HCT116 (cell line): Measurements from ENCODE around the gene SPSB2. TPM values are rescaled to one million over a fixed set of nuclear protein-coding genes. Genes with fewer than 3 reads are reported as not detected.

Source experiments
- ATAC-seq: fragments of 200-7000 bp; cut with Tn5 transposase; 2 replicates; pipeline ENCODE4 v1.9.1; 2020; ENCODE audit warnings: mild to moderate bottlenecking, moderate library complexity
- BruUV-seq: library from RNA; stranded (reverse); fragments of 400-500 nt; replicated peaks from 2 replicates; lab custom pipeline; 2021; lab: Mats Ljungman, UMichigan
- CTCF ChIA-PET: fragments of 300-600 bp; sonication (Branson Sonifier 250); formaldehyde crosslinking; loops from one replicate; lab custom pipeline; 2021; ENCODE audit warnings: antibody characterized with exemption; lab: Charles Lee
- POLR2A ChIA-PET: fragments of 300-600, 350-600 bp; sonication (Branson Sonifier 250); formaldehyde crosslinking; loops from one replicate; lab custom pipeline; 2021; ENCODE audit warnings: antibody characterized with exemption; lab: Charles Lee
- RAD21 ChIA-PET, 2 experiments: fragments of 300-600 bp; sonication (Branson Sonifier 250); formaldehyde crosslinking; loops; one replicate each; lab custom pipeline; 2023; ENCODE audit warnings: low total read pairs in 2 of 2; ENCODE audit not compliant: uncharacterized antibody in 2 of 2, unreplicated experiment in 2 of 2, low non-redundant PET in 1 of 2; lab: Charles Lee
- DNase-seq: peaks from one replicate; pipeline ENCODE4 v3.0.0-alpha.2; 2010; ENCODE audit warnings: low read depth, low spot score
- H2AFZ ChIP-seq: fragments of 200-600 bp; shearing (Covaris generic), sonication (generic); 2 replicates; pipeline ENCODE4 v1.6.1; 2017; ENCODE audit warnings: low read depth, mixed run types, mixed read lengths, antibody characterized with exemption, low read length; ENCODE audit not compliant: poor library complexity, severe bottlenecking
- H3K27ac ChIP-seq: 2 replicates; pipeline ENCODE4 v1.5.1; 2012; ENCODE audit warnings: low read depth, low read length
- H3K27me3 ChIP-seq: fragments of 200-600 bp; sonication (generic); 2 replicates; pipeline ENCODE4 v1.6.1; 2016; ENCODE audit warnings: mixed run types, low read length, mixed read lengths; ENCODE audit not compliant: insufficient read depth
- H3K36me3 ChIP-seq, 2 experiments: fragments of 200-500 bp in 1 of 2; fragments of 200-600 bp in 1 of 2; sonication (Bioruptor generic) in 1 of 2; sonication (generic) in 1 of 2; 2 replicates each; pipeline versions ENCODE4 v1.5.1 to v1.6.1; 2014 to 2016; ENCODE audit warnings: low read length in 2 of 2, inconsistent platforms in 1 of 2, mixed read lengths in 1 of 2, mixed run types in 1 of 2; ENCODE audit not compliant: insufficient read depth in 2 of 2, control insufficient read depth in 1 of 2
- H3K4me1 ChIP-seq, 2 experiments: fragments of 200-600 bp in 1 of 2; sonication (generic) in 1 of 2; 2 replicates each; pipeline versions ENCODE4 v1.5.1 to v1.6.1; 2012 to 2017; ENCODE audit warnings: low read length in 2 of 2, inconsistent platforms in 1 of 2, mild to moderate bottlenecking in 1 of 2, mixed read lengths in 1 of 2, mixed run types in 1 of 2, moderate library complexity in 1 of 2; ENCODE audit not compliant: insufficient read depth in 2 of 2, control insufficient read depth in 1 of 2
- H3K4me2 ChIP-seq: fragments of 200-600 bp; sonication (generic); 2 replicates; pipeline ENCODE4 v1.6.1; 2017; ENCODE audit warnings: mixed run types, low read length, mixed read lengths
- H3K4me3 ChIP-seq, 2 experiments: fragments of 200-600 bp in 1 of 2; sonication (generic) in 1 of 2; replicated peaks in 1 of 2; 2 replicates each; pipeline ENCODE4 v1.5.1; 2011 to 2016; ENCODE audit warnings: low read length in 2 of 2, control low read depth in 1 of 2, low read depth in 1 of 2, mild to moderate bottlenecking in 1 of 2, mixed read lengths in 1 of 2, mixed run types in 1 of 2
- H3K79me2 ChIP-seq: fragments of 200-600 bp; sonication (generic); 2 replicates; pipeline ENCODE4 v1.6.1; 2017; ENCODE audit warnings: mild to moderate bottlenecking, mixed run types, low read length, moderate library complexity, mixed read lengths; ENCODE audit not compliant: insufficient read depth
- H3K9ac ChIP-seq: fragments of 200-600 bp; sonication (generic); 2 replicates; pipeline ENCODE4 v1.6.1; 2016; ENCODE audit warnings: low read length, mixed read lengths
- H3K9me2 ChIP-seq: fragments of 200-600 bp; sonication (generic), shearing (Covaris generic); 2 replicates; pipeline ENCODE4 v1.6.1; 2017; ENCODE audit warnings: mixed run types, mild to moderate bottlenecking, moderate library complexity; ENCODE audit not compliant: insufficient read depth
- H3K9me3 ChIP-seq, 2 experiments: fragments of 200-500 bp in 1 of 2; fragments of 200-600 bp in 1 of 2; sonication (Bioruptor generic) in 1 of 2; sonication (generic) in 1 of 2; 2 replicates each; pipeline ENCODE4 v1.6.1; 2014 to 2017; ENCODE audit warnings: low read length in 2 of 2, mixed read lengths in 2 of 2, inconsistent platforms in 1 of 2, low read depth in 1 of 2, mild to moderate bottlenecking in 1 of 2, mixed run types in 1 of 2, moderate library complexity in 1 of 2; ENCODE audit not compliant: control insufficient read depth in 1 of 2, insufficient read depth in 1 of 2
- H4K20me1 ChIP-seq: fragments of 200-600 bp; sonication (generic), shearing (Covaris generic); 2 replicates; pipeline ENCODE4 v1.6.1; 2017; ENCODE audit warnings: mixed run types, mild to moderate bottlenecking, moderate library complexity; ENCODE audit not compliant: insufficient read depth
- ATF3 ChIP-seq: IDR thresholded peaks from 2 replicates; pipeline ENCODE4 v1.6.1; 2012
- CBX3 ChIP-seq: IDR thresholded peaks from 2 replicates; pipeline ENCODE4 v1.6.1; 2012; ENCODE audit warnings: low read depth
- CTCF ChIP-seq, 3 experiments: fragments of 200-600 bp in 1 of 3; sonication (generic) in 1 of 3; IDR thresholded peaks in 2 of 3; conservative IDR thresholded peaks in 1 of 3; 2 replicates each; pipeline ENCODE4 v1.5.1; 2012 to 2017; ENCODE audit warnings: low read depth in 2 of 3, low read length in 2 of 3, antibody characterized with exemption in 1 of 3, borderline replicate concordance in 1 of 3, control low read depth in 1 of 3, mild to moderate bottlenecking in 1 of 3, mixed read lengths in 1 of 3, mixed run types in 1 of 3, moderate library complexity in 1 of 3; ENCODE audit not compliant: insufficient read depth in 1 of 3
- EGR1 ChIP-seq: IDR thresholded peaks from 2 replicates; pipeline ENCODE4 v1.6.1; 2012; ENCODE audit warnings: low read depth
- EZH2 ChIP-seq: fragments of 200-600 bp; sonication (generic); IDR thresholded peaks from 2 replicates; pipeline ENCODE4 v1.6.1; 2017; ENCODE audit warnings: antibody characterized with exemption, mixed run types
- MAX ChIP-seq: IDR thresholded peaks from 2 replicates; pipeline ENCODE4 v1.6.1; 2012
- POLR2A ChIP-seq: IDR thresholded peaks from 2 replicates; pipeline ENCODE4 v1.7.0; 2011; ENCODE audit warnings: borderline replicate concordance; ENCODE audit not compliant: insufficient read depth, insufficient read length; ENCODE audit errors: extremely low read depth
- POLR2AphosphoS5 ChIP-seq: IDR thresholded peaks from 2 replicates; pipeline ENCODE4 v1.6.1; 2011; ENCODE audit warnings: mild to moderate bottlenecking, low read depth, low read length, moderate library complexity
- RAD21 ChIP-seq: IDR thresholded peaks from 2 replicates; pipeline ENCODE4 v1.6.1; 2012; ENCODE audit warnings: low read depth, mild to moderate bottlenecking
- SIN3A ChIP-seq: IDR thresholded peaks from 2 replicates; pipeline ENCODE4 v1.6.1; 2012; ENCODE audit warnings: low read depth
- SP1 ChIP-seq: IDR thresholded peaks from 2 replicates; pipeline ENCODE4 v1.6.1; 2012; ENCODE audit warnings: low read depth
- TCF7L2 ChIP-seq: IDR thresholded peaks from 2 replicates; pipeline ENCODE4 v1.7.0; 2011; ENCODE audit warnings: borderline replicate concordance, inconsistent platforms; ENCODE audit not compliant: insufficient read depth, insufficient read length; ENCODE audit errors: extremely low read depth
- ZNF274 ChIP-seq: fragments of 200-500 bp; sonication (Bioruptor generic); IDR thresholded peaks from 2 replicates; pipeline ENCODE4 v1.6.1; 2014; ENCODE audit warnings: mild to moderate bottlenecking, low read depth, low read length, inconsistent platforms
- intact Hi-C: fragments of 100-400 bp; cut with micrococcal nuclease; formaldehyde crosslinking; loops from 2 replicates; pipeline ENCODE4 v1.10.0; 2022
- total RNA-seq: library from RNA; stranded (reverse); gene quantifications from one replicate; pipeline ENCODE4 v1.2.1, GENCODE V29; 2021; ENCODE audit not compliant: unreplicated experiment
- TF ChIP-seq, protein P1 (sequence below): IDR thresholded peaks from 2 replicates; pipeline ENCODE4 v1.6.1; 2011; ENCODE audit warnings: mild to moderate bottlenecking, low read length, moderate library complexity; ENCODE audit not compliant: insufficient replicate concordance; ENCODE audit errors: extremely low read depth

Gene SPSB2
- total RNA-seq, 1 experiment from 2014 or later = 10.0 TPM

- POLR2A ChIA-PET = no interaction called here
- peaks cover 6 to 14% of the 10 kb centered on the region in 2 experiments for H3K4me1 ChIP-seq
Measured at GRCh38 chr12:6846316-6846869, 26.7 kb downstream of the SPSB2 start.

DNA sequence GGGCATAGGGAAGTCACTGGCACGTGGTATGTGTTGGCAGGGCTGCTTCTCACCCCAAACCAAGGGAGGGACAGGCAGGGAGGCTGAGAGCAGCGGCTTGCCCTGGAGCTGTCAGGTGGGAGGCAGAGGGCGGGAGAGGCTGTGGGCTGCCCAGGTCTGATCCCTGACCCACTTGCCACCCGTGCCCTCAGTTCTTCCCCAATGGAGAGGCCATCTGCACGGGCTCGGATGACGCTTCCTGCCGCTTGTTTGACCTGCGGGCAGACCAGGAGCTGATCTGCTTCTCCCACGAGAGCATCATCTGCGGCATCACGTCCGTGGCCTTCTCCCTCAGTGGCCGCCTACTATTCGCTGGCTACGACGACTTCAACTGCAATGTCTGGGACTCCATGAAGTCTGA lies 27.7 kb downstream of the SPSB2 start:
- ChIA-PET CTCF (no interaction called here), POLR2A (no interaction called here), RAD21 (no interaction called here)
- H3K9me2 ChIP-seq = no peaks in the 10 kb centered on the region
- peaks cover 12% of the 10 kb centered on the region for H3K79me2 ChIP-seq
- peaks cover 25 to 44% of the 10 kb centered on the region in 2 experiments; a peak in 3 of 4 replicates for H3K36me3 ChIP-seq
- H2AFZ ChIP-seq = no peak overlapping the region
- H3K27ac ChIP-seq = no peak overlapping the region
- intact Hi-C loops = no loop called here
- DNase-seq (no peak), ATAC-seq (no peak)
- BruUV-seq = no TSS peak
- H3K4me2 ChIP-seq = no peak overlapping the region
- H4K20me1 ChIP-seq = no peaks in the 10 kb centered on the region
- peaks cover 5 to 8% of the 10 kb centered on the region in 2 experiments for H3K4me1 ChIP-seq
- H3K9me3 ChIP-seq = no peaks in the 10 kb centered on the region
- H3K9ac ChIP-seq = no peak overlapping the region
- no peak overlapping the region for H3K4me3 ChIP-seq
- no peaks in the 10 kb centered on the region for H3K27me3 ChIP-seq
- TF ChIP-seq CBX3 = no peak
- TF ChIP-seq POLR2AphosphoS5 = no peak
- no peak for TF ChIP-seq POLR2A
- no peak for TF ChIP-seq ATF3
- TF ChIP-seq MAX = no peak
- TF ChIP-seq, protein P1, sequence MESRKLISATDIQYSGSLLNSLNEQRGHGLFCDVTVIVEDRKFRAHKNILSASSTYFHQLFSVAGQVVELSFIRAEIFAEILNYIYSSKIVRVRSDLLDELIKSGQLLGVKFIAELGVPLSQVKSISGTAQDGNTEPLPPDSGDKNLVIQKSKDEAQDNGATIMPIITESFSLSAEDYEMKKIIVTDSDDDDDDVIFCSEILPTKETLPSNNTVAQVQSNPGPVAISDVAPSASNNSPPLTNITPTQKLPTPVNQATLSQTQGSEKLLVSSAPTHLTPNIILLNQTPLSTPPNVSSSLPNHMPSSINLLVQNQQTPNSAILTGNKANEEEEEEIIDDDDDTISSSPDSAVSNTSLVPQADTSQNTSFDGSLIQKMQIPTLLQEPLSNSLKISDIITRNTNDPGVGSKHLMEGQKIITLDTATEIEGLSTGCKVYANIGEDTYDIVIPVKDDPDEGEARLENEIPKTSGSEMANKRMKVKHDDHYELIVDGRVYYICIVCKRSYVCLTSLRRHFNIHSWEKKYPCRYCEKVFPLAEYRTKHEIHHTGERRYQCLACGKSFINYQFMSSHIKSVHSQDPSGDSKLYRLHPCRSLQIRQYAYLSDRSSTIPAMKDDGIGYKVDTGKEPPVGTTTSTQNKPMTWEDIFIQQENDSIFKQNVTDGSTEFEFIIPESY = no peak
- no peak for TF ChIP-seq CTCF (IDR thresholded peaks at IDR 0.05 in 2 of 3, conservative IDR thresholded peaks at IDR 0.05 in 1 of 3; ENCODE audit: borderline replicate concordance in 1 of 3, insufficient read depth in 1 of 3, low read depth in 2 of 3, low read length in 2 of 3)
- TF ChIP-seq EZH2 = no peak
- TF ChIP-seq RAD21 = no peak
- no peak for TF ChIP-seq TCF7L2
- TF ChIP-seq SIN3A = no peak
- no peak for TF ChIP-seq EGR1
- no peak for TF ChIP-seq ZNF274
- no peak for TF ChIP-seq SP1

More at GRCh38 chr12:6846316-6846869, 26.7 kb downstream of the SPSB2 start:
- Histone ChIP-seq H3K79me2 (peaks cover 19% of the 10 kb centered on the region), H2AFZ (no peak overlapping the region), H3K36me3 (peaks cover 25 to 44% of the 10 kb centered on the region in 2 experiments; a peak in 3 of 4 replicates), H3K27ac (no peak overlapping the region), H3K9me3 (no peaks in the 10 kb centered on the region), H4K20me1 (no peaks in the 10 kb centered on the region), H3K9ac (no peak overlapping the region), H3K9me2 (no peaks in the 10 kb centered on the region), H3K27me3 (no peaks in the 10 kb centered on the region), H3K4me2 (no peak overlapping the region), H3K4me3 (no peak overlapping the region)
- TF ChIP-seq POLR2AphosphoS5 (0 out of 2 replicates have a peak, but pooled peaks have one; percentile 1), MAX (no peak)
- BruUV-seq = no TSS peak
- intact Hi-C loops = no loop called here
- ChIA-PET CTCF (no interaction called here), RAD21 (no interaction called here)
- DNase-seq (no peak), ATAC-seq (no peak)
